Stimulated activated CD4-positive, alpha-beta T cell treated with anti-CD3 and anti-CD28 coated beads, Interleukin-12 subunit alpha, Interleukin-12 subunit beta, amount 100 ng/mL, for 24 hours (primary cell): Measurements from ENCODE around the gene PTPRD.

ENCODE experiments used
- DNase-seq, 2 experiments: peaks; one replicate each; pipeline ENCODE4 v3.0.0-alpha.2; 2020; ENCODE audit warnings: low read depth in 2 of 2

Gene PTPRD

GRCh38 chr9:8390571-8390970 lies 2222.2 kb downstream of the PTPRD start:
- DNase-seq = no peak

- DNase-seq = no peak
Observed at GRCh38 chr9:8389531-8389930, 2223.3 kb downstream of the PTPRD start.

- DNase-seq = no peak
Observed at GRCh38 chr9:8388132-8388531, 2224.7 kb downstream of the PTPRD start.

GRCh38 chr9:8384091-8384490 lies 2228.7 kb downstream of the PTPRD start:
- DNase-seq = no peak

- DNase-seq = no peak
Observed at GRCh38 chr9:8382777-8383527, 2229.8 kb downstream of the PTPRD start.

- no peak for DNase-seq
Observed at GRCh38 chr9:8382266-8382665, 2230.5 kb downstream of the PTPRD start.

- no peak for DNase-seq
Observed at GRCh38 chr9:8381601-8382000, 2231.2 kb downstream of the PTPRD start.

GRCh38 chr9:8374471-8374870 lies 2238.3 kb downstream of the PTPRD start:
- no peak for DNase-seq

- no peak for DNase-seq
Observed at GRCh38 chr9:8371686-8372085, 2241.1 kb downstream of the PTPRD start.

GRCh38 chr9:8366161-8366926 lies 2246.5 kb downstream of the PTPRD start:
- no peak for DNase-seq

GRCh38 chr9:8365466-8366160 lies 2247.2 kb downstream of the PTPRD start:
- no peak for DNase-seq

- no peak for DNase-seq
Observed at GRCh38 chr9:8365029-8365428, 2247.8 kb downstream of the PTPRD start.

GRCh38 chr9:8364026-8364752 lies 2248.6 kb downstream of the PTPRD start:
- DNase-seq = no peak

GRCh38 chr9:8362250-8362649 lies 2250.6 kb downstream of the PTPRD start:
- no peak for DNase-seq

- DNase-seq = no peak
Observed at GRCh38 chr9:8361364-8361763, 2251.4 kb downstream of the PTPRD start.

- DNase-seq = no peak
Observed at GRCh38 chr9:8356406-8356805, 2256.4 kb downstream of the PTPRD start.

GRCh38 chr9:8351436-8351835 lies 2261.4 kb downstream of the PTPRD start:
- DNase-seq = no peak

- DNase-seq = no peak
Observed at GRCh38 chr9:8349901-8350300, 2262.9 kb downstream of the PTPRD start.

- DNase-seq = no peak
Observed at GRCh38 chr9:8349376-8349775, 2263.4 kb downstream of the PTPRD start.

GRCh38 chr9:8348756-8349155 lies 2264.0 kb downstream of the PTPRD start:
- no peak for DNase-seq

GRCh38 chr9:8346296-8346695 lies 2266.5 kb downstream of the PTPRD start:
- DNase-seq = no peak
